TTC549 (cell line): ENCODE results near the gene NKX2-2.

Source experiments
- FAIRE-seq: peaks from 2 replicates; lab custom pipeline; 2012; peaks lifted over from hg19 to GRCh38; lab: Jason Lieb, UNC

Gene NKX2-2

GRCh38 chr20:21521596-21522480, 8.0 kb upstream of the NKX2-2 start:
- FAIRE-seq: no peak

- no peak for FAIRE-seq
Measured at GRCh38 chr20:21520702-21521595, 7.1 kb upstream of the NKX2-2 start.

- no peak for FAIRE-seq
Measured at GRCh38 chr20:21519136-21519584, 5.3 kb upstream of the NKX2-2 start.

- FAIRE-seq: no peak
Measured at GRCh38 chr20:21518292-21518991, 4.6 kb upstream of the NKX2-2 start.

GRCh38 chr20:21517566-21518277, 3.9 kb upstream of the NKX2-2 start:
- no peak for FAIRE-seq

- FAIRE-seq: no peak
Measured at GRCh38 chr20:21516861-21517565, 3.1 kb upstream of the NKX2-2 start.

- no peak for FAIRE-seq
Measured at GRCh38 chr20:21516180-21516567, 2.3 kb upstream of the NKX2-2 start.

GRCh38 chr20:21515300-21516179, 1.7 kb upstream of the NKX2-2 start:
- FAIRE-seq: no peak

- FAIRE-seq: no peak
Measured at GRCh38 chr20:21514553-21515251, 838 bp upstream of the NKX2-2 start.

- no peak for FAIRE-seq
Measured at GRCh38 chr20:21513181-21513663, 642 bp downstream of the NKX2-2 start.

- no peak for FAIRE-seq
Measured at GRCh38 chr20:21512634-21513180, 1.2 kb downstream of the NKX2-2 start.

- FAIRE-seq: no peak
Measured at GRCh38 chr20:21511850-21512633, 1.8 kb downstream of the NKX2-2 start.

- no peak for FAIRE-seq
Measured at GRCh38 chr20:21511485-21511849, 2.4 kb downstream of the NKX2-2 start.

GRCh38 chr20:21510414-21511384, 3.2 kb downstream of the NKX2-2 start:
- no peak for FAIRE-seq

- no peak for FAIRE-seq
Measured at GRCh38 chr20:21509597-21510371, 4.1 kb downstream of the NKX2-2 start.

- FAIRE-seq: no peak
Measured at GRCh38 chr20:21509079-21509596, 4.7 kb downstream of the NKX2-2 start.
